Measurements from ENCODE around the gene BCL2L13. TPM values are rescaled to one million over a fixed set of nuclear protein-coding genes. Genes with fewer than 3 reads are reported as not detected.
A peak's percentile ranks its signal among the peaks of the same experiment; 100 is the strongest.
"Not testable (repeated sequence)": the region's sequence is repeated elsewhere in the genome, so short reads cannot be mapped to it uniquely, and the experiment has no call there.

BCL2L13 gene
- total RNA-seq, 4 donors from 2014 or later = 35.2 to 50.1 (median 38.3) TPM

GRCh38 chr22:17664414-17665055 is 26.0 kb downstream of the BCL2L13 start:
- Histone ChIP-seq H3K9me3 (no peaks in the 10 kb centered on the region), H3K4me3 (no peak overlapping the region), H3K36me3 (peaks cover 0 to 43% (median 0%) of the 10 kb centered on the region in 3 donors), H3K27ac (no peak overlapping the region), H3K27me3 (no peaks in the 10 kb centered on the region), H3K4me1 (no peaks in the 10 kb centered on the region)
- no peak for TF ChIP-seq CTCF (IDR thresholded peaks at IDR 0.05)
- TF ChIP-seq POLR2A (IDR thresholded peaks at IDR 0.05) = no peak
- peak in 2 of 3 donors; percentile 54 to 55 for DNase-seq

GRCh38 chr22:17665248-17665647 is 26.7 kb downstream of the BCL2L13 start:
- no peaks in the 10 kb centered on the region for H3K27me3 ChIP-seq
- no peak for DNase-seq
- H3K27ac ChIP-seq = no peak overlapping the region
- H3K9me3 ChIP-seq = no peaks in the 10 kb centered on the region
- peaks cover 0 to 43% (median 0%) of the 10 kb centered on the region in 3 donors for H3K36me3 ChIP-seq
- no peak overlapping the region for H3K4me3 ChIP-seq
- no peaks in the 10 kb centered on the region for H3K4me1 ChIP-seq
- TF ChIP-seq POLR2A (IDR thresholded peaks at IDR 0.05) (no peak), CTCF (IDR thresholded peaks at IDR 0.05) (no peak)

- H3K27ac ChIP-seq = no peak overlapping the region
- H3K36me3 ChIP-seq = peaks cover 0 to 45% (median 0%) of the 10 kb centered on the region in 3 donors
- no peaks in the 10 kb centered on the region for H3K27me3 ChIP-seq
- TF ChIP-seq POLR2A (IDR thresholded peaks at IDR 0.05) = no peak
- no peak for TF ChIP-seq CTCF (IDR thresholded peaks at IDR 0.05)
- no peak for DNase-seq
- H3K4me3 ChIP-seq = no peak overlapping the region
- H3K4me1 ChIP-seq = no peaks in the 10 kb centered on the region
- H3K9me3 ChIP-seq = no peaks in the 10 kb centered on the region
These were observed 27.3 kb downstream of the BCL2L13 start for GRCh38 chr22:17665854-17666253.

- H3K27ac ChIP-seq, H3K9me3 ChIP-seq, H3K27me3 ChIP-seq, H3K4me1 ChIP-seq, H3K36me3 ChIP-seq, DNase-seq, H3K4me3 ChIP-seq: not testable (repeated sequence)
These were observed 33.0 kb downstream of the BCL2L13 start for GRCh38 chr22:17671521-17672092.

- no peak overlapping the region for H3K4me3 ChIP-seq
- peaks cover 0 to 3% (median 0%) of the 10 kb centered on the region in 3 donors for H3K36me3 ChIP-seq
- TF ChIP-seq POLR2A (IDR thresholded peaks at IDR 0.05) = no peak
- TF ChIP-seq CTCF (IDR thresholded peaks at IDR 0.05) = no peak
- H3K4me1 ChIP-seq = peaks cover 0 to 6% (median 0%) of the 10 kb centered on the region in 4 donors
- H3K9me3 ChIP-seq = no peaks in the 10 kb centered on the region
- peak overlapping the region in 1 of 4 donors; percentile 1 for H3K27ac ChIP-seq
- no peak for DNase-seq
- H3K27me3 ChIP-seq = no peaks in the 10 kb centered on the region
These were observed 33.9 kb downstream of the BCL2L13 start for GRCh38 chr22:17672417-17672991.

- H3K9me3 ChIP-seq = no peaks in the 10 kb centered on the region
- H3K27me3 ChIP-seq = no peaks in the 10 kb centered on the region
- no peak overlapping the region for H3K27ac ChIP-seq
- peaks cover 0 to 6% (median 0%) of the 10 kb centered on the region in 4 donors for H3K4me1 ChIP-seq
- H3K4me3 ChIP-seq = no peak overlapping the region
- no peak for TF ChIP-seq POLR2A (IDR thresholded peaks at IDR 0.05)
- TF ChIP-seq CTCF (IDR thresholded peaks at IDR 0.05) = no peak
- peaks cover 0 to 3% (median 0%) of the 10 kb centered on the region in 3 donors for H3K36me3 ChIP-seq
- DNase-seq = no peak
These were observed 35.6 kb downstream of the BCL2L13 start for GRCh38 chr22:17674152-17674551.
